BE2C (cell line): ENCODE measurements around the gene ASCL5.
A peak's percentile ranks its signal among the peaks of the same experiment; 100 is the strongest.

Source experiments
- DNase-seq: peaks from one replicate; pipeline ENCODE4 v3.0.0-alpha.2; 2020
- H3K27me3 ChIP-seq: fragments of 250-450 bp; sonication (Bioruptor Pico); 2 replicates; pipeline ENCODE4 v1.5.1; 2020; ENCODE audit warnings: mild to moderate bottlenecking
- H3K36me3 ChIP-seq: fragments of 250-450 bp; sonication (Bioruptor Pico); 2 replicates; pipeline ENCODE4 v1.5.1; 2020; ENCODE audit warnings: mild to moderate bottlenecking
- H3K4me1 ChIP-seq: fragments of 250-450 bp; sonication (Bioruptor Pico); 2 replicates; pipeline ENCODE4 v1.5.1; 2020
- H3K4me3 ChIP-seq: 2 replicates; pipeline ENCODE4 v1.5.1; 2011; ENCODE audit warnings: low read depth, low read length
- H3K9me3 ChIP-seq: fragments of 250-450 bp; sonication (Bioruptor Pico); 2 replicates; pipeline ENCODE4 v1.5.1; 2020
- TF ChIP-seq, protein P1 (sequence below): IDR thresholded peaks from 2 replicates; pipeline ENCODE4 v1.5.1; 2012; ENCODE audit warnings: mild to moderate bottlenecking, low read depth, low read length

Gene ASCL5

DNA sequence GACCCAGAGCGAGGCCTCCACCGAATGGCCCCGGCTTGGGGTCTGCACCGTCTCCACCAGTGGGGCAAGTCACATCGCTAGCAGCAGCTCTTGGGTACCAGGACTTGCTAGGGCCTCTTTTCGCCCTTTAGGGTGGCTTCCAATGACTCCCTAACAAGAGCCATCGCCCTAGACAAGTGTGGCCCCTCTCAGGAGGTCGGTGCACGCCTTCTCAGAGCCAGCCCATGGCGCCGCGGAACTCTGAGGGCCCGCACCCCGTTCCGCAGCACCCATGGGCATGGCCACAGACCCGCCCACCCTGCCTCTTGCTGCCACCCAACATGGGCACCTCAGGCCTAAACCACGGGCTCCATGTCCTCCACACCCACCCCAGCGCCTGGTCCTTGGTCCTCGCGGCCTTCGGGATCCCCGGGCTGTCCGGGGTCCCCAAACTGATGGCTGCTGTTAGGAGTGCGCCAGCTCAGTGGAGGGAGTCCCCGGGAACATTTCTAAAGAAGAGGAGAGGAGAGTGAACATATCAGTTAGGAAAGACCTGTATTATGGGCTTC, 11.5 kb downstream of the ASCL5 start:
- TF ChIP-seq, protein P1, sequence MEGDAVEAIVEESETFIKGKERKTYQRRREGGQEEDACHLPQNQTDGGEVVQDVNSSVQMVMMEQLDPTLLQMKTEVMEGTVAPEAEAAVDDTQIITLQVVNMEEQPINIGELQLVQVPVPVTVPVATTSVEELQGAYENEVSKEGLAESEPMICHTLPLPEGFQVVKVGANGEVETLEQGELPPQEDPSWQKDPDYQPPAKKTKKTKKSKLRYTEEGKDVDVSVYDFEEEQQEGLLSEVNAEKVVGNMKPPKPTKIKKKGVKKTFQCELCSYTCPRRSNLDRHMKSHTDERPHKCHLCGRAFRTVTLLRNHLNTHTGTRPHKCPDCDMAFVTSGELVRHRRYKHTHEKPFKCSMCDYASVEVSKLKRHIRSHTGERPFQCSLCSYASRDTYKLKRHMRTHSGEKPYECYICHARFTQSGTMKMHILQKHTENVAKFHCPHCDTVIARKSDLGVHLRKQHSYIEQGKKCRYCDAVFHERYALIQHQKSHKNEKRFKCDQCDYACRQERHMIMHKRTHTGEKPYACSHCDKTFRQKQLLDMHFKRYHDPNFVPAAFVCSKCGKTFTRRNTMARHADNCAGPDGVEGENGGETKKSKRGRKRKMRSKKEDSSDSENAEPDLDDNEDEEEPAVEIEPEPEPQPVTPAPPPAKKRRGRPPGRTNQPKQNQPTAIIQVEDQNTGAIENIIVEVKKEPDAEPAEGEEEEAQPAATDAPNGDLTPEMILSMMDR, result no peak
- H3K4me1 ChIP-seq, result no peaks in the 10 kb centered on the region
- peaks cover 17% of the 10 kb centered on the region for H3K27me3 ChIP-seq

DNA sequence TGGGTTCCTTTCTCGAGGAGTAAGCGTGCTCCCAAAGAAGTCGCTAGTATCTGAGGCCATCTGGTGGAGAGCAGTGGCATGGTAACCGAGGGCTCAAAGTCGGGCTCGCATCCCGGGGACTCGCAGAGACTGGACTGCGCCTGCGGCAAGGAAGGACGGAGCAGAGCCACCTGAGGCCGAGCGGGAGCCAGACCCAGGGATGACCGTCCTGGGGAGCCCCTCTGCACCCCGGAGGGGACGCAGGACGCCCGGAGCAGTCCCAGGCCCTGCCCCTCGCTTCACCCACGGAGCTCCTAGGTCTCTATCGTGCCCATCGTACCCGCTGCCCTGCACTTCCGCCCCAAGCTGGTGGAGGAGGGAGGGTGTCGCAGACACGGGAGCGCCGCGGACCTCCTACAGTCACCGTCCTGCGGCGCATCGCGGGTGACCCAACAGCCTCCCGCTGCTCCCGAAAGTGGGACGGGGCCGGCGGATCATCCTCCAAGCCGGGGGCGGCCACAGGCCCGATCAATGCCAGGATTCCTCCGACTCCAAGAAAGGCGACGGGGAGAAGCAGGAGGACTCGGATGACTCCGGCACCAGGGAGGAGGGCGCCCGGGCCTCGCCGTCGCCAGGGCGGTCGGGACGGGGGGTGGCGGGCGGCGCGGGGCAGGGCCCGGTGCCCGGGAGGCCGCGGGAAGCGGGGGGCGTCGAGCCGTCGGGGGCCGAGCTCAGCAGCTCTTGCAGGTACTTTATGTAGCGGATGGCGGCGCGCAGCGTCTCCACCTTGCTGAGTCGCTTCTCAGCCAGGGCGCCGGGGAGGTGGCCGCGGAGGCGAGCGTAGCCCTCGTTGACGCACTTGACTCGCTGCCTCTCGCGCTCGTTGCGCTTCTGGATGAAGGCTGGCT, 12.5 kb downstream of the ASCL5 start:
- H3K9me3 ChIP-seq, result no peaks in the 10 kb centered on the region; the same call in 1 of the 2 replicates
- no peaks in the 10 kb centered on the region for H3K4me1 ChIP-seq
- H3K36me3 ChIP-seq, result no peaks in the 10 kb centered on the region
- TF ChIP-seq, protein P1, result peak; percentile 89
- peaks cover 14% of the 10 kb centered on the region for H3K27me3 ChIP-seq
- peak overlapping the region; percentile 73 for H3K4me3 ChIP-seq
- peak; percentile 92 for DNase-seq

More for the DNA sequence above, 11.5 kb downstream of the ASCL5 start:
- no peak for DNase-seq
- no peaks in the 10 kb centered on the region for H3K36me3 ChIP-seq
- no peak overlapping the region for H3K4me3 ChIP-seq
- no peaks in the 10 kb centered on the region; the same call in 1 of the 2 replicates for H3K9me3 ChIP-seq

DNA sequence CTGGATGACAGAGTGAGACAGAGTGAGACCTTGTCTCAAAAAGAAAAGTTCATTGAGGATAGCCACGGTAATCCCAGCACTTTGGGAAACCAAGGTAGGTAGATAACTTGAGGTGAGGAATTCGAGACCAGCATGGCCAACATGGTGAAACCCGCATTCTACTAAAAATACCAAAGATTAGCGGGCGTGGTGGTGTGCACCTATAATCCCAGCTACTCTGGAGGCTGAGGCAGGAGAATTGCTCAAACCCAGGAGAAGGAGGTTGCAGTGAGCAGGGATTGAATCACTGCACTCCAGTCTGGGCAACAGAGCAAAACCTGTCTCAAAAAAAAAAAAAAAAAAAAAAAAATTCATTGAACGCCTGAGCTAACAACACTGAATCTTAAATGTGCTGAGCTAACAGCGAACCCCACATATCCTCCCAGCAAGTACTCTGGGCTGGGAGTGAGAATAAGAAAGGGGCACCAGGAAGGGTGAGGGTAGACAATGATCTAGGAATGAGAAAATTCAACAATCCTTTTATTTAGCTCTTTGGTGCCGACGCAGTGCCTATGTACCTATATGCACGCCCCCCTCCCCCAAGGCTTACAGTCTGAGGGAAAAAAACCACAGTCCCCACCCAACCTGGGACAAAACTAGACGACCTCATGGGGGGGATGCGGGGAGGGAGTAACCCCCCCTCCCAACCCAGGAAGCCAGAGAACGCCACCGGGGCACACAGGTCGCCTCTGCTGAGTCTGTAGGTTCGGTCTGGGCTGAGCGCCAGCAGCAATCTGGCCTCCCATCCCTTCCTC, 13.3 kb downstream of the ASCL5 start:
- Histone ChIP-seq H3K4me1 (no peaks in the 10 kb centered on the region), H3K9me3 (no peaks in the 10 kb centered on the region), H3K4me3 (peak overlapping the region; percentile 73), H3K27me3 (peaks cover 14% of the 10 kb centered on the region), H3K36me3 (no peaks in the 10 kb centered on the region)
- TF ChIP-seq, protein P1, result no peak
- DNase-seq, result no peak

DNA sequence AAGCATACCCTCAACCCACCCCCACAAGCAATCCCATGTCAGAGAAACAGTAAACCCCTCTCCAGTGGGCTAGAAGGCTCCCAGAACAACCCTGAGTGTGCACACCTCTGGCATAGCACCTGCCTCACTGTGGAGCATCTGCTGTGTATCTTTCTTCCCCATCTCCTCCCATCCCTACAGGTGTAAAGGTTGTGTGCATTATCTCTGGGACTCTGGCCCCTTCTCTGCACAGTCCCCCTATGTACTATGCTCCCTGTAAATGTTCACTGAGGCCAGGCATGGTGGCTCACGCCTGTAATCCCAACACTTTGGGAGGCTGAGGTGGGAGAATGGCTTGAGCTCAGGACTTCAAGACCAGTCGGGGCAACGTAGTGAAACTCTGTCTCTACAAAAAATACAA, 14.1 kb downstream of the ASCL5 start:
- no peak for DNase-seq
- no peaks in the 10 kb centered on the region for H3K4me1 ChIP-seq
- TF ChIP-seq, protein P1, result no peak
- H3K36me3 ChIP-seq, result no peaks in the 10 kb centered on the region
- H3K4me3 ChIP-seq, result no peak overlapping the region
- peaks cover 14% of the 10 kb centered on the region for H3K27me3 ChIP-seq
- H3K9me3 ChIP-seq, result no peaks in the 10 kb centered on the region

DNA sequence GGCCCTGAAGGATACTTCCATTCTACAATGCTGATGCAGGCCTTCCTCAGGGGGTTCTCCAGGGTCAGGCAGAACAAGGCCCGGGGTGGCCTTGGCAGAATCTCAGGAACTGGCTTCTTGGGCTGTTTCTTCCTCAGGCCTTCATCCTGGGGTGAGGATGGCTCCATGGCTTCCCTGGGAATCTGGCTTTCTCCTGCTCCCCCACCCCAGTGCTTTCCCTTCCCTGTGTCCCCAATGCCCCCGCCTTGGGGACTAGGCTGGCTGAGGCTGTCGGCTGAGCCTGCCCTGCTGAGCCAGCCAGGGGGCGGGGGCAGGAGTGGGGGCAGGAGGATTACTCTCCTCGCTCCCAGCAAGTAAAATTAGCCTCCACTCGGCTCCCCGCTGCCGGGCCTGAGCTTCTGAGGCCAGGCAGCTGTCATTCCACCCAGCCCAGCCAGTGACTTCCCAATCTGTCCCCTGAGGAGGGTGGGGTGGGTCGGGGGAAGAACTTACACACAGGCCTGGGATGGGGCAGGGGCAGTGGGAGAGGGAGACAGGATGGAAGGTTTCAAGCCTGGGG, 14.7 kb downstream of the ASCL5 start, which contains the start of gene CACNA1S:
TSS of gene CACNA1S (minus strand) at position 254 of the 559 bp plus-strand sequence. CDS start at position 167, 87 bp downstream.
- TF ChIP-seq, protein P1, result no peak
- no peaks in the 10 kb centered on the region for H3K4me1 ChIP-seq
- no peak within 1 kb of the TSS for H3K4me3 ChIP-seq
- peaks cover 14% of the 10 kb centered on the region for H3K27me3 ChIP-seq
- H3K9me3 ChIP-seq, result no peaks in the 10 kb centered on the region
- no peak for DNase-seq
- no peaks in the 10 kb centered on the region for H3K36me3 ChIP-seq
